Measurements from ENCODE around the gene ASIC2. TPM values are rescaled to one million over a fixed set of nuclear protein-coding genes. Genes with fewer than 3 reads are reported as not detected.

Gene ASIC2
- total RNA-seq, 1 experiment from 2014 or later = 0.74 TPM

DNA sequence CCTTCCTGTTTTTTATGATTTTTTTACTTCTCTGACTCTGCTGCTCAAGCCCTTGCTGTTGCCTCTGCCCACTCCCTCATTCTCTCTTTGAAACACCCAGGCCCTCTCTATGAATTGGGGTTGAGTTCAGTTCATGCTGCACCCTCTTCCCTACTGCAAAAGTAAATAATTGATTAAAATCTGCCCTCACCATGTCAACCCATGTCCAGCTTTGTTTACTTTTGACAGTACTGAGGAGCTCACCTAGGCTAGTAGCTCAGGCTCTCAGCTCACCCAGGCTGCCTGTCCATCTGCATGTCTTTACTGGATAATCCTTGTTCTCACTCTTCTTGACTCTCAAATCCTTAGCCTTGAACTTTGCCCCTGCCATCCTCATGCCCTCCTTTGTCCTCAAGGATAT, 206.2 kb downstream of the ASIC2 start:
- Histone ChIP-seq H3K23ac (ENCODE audit: insufficient read length, low read depth, low read length) (no peak overlapping the region), H3K4ac (ENCODE audit: low read depth, low read length) (no peak overlapping the region), H2BK20ac (ENCODE audit: low read depth, low read length, poor library complexity, severe bottlenecking) (no peak overlapping the region), H4K91ac (ENCODE audit: insufficient read length, low read depth, low read length) (no peak overlapping the region), H2BK120ac (ENCODE audit: low read depth, low read length, poor library complexity, severe bottlenecking) (no peak overlapping the region), H3K27ac (ENCODE audit: insufficient read length, low read depth, low read length) (no peak overlapping the region), H3K27me3 (ENCODE audit: insufficient read depth, low read length) (no peaks in the 10 kb centered on the region), H3K18ac (ENCODE audit: insufficient read length, low read depth, low read length) (no peak overlapping the region), H4K5ac (ENCODE audit: insufficient read length, low read depth, low read length) (no peak overlapping the region), H3T11ph (ENCODE audit: low read length) (no peak overlapping the region), H4K20me1 (ENCODE audit: control insufficient read depth, insufficient read depth, insufficient read length) (no peaks in the 10 kb centered on the region), H3K79me1 (ENCODE audit: insufficient read depth, low read depth, low read length, poor library complexity, severe bottlenecking) (no peaks in the 10 kb centered on the region), H3K9me3 (ENCODE audit: control insufficient read depth, low read depth, low read length) (no peaks in the 10 kb centered on the region), H2BK5ac (ENCODE audit: insufficient read length, low read length) (no peak overlapping the region), H3K4me1 (ENCODE audit: insufficient read depth, low read length) (no peaks in the 10 kb centered on the region), H3K14ac (ENCODE audit: insufficient read depth, low read length) (0 out of 2 replicates have a peak overlapping the region, but pooled peaks have one; percentile 14), H2BK12ac (ENCODE audit: insufficient read length, low read depth, low read length) (no peak overlapping the region), H3K23me2 (ENCODE audit: insufficient read length, low read depth, low read length, poor library complexity, severe bottlenecking) (no peaks in the 10 kb centered on the region), H3K9ac (ENCODE audit: extremely low read depth, insufficient read length, low read length) (no peak overlapping the region), H2AK5ac (ENCODE audit: insufficient read length, low read length) (no peak overlapping the region), H3K56ac (ENCODE audit: insufficient read length, low read depth, low read length) (no peak overlapping the region), H3K79me2 (ENCODE audit: insufficient read depth, low read length) (no peaks in the 10 kb centered on the region), H3K4me2 (ENCODE audit: insufficient read depth, insufficient read length, low read length) (no peak overlapping the region), H2BK15ac (ENCODE audit: low read depth, low read length) (no peak overlapping the region), H2AFZ (ENCODE audit: low read length) (no peak overlapping the region), H4K8ac (replicated peaks; ENCODE audit: insufficient read length, low read depth, low read length) (no peak overlapping the region)
- H3K27ac Mint-ChIP-seq = no peak overlapping the region; a peak in 1 of 7 replicates
- DNase-seq = no peak
- TF ChIP-seq, protein P1, sequence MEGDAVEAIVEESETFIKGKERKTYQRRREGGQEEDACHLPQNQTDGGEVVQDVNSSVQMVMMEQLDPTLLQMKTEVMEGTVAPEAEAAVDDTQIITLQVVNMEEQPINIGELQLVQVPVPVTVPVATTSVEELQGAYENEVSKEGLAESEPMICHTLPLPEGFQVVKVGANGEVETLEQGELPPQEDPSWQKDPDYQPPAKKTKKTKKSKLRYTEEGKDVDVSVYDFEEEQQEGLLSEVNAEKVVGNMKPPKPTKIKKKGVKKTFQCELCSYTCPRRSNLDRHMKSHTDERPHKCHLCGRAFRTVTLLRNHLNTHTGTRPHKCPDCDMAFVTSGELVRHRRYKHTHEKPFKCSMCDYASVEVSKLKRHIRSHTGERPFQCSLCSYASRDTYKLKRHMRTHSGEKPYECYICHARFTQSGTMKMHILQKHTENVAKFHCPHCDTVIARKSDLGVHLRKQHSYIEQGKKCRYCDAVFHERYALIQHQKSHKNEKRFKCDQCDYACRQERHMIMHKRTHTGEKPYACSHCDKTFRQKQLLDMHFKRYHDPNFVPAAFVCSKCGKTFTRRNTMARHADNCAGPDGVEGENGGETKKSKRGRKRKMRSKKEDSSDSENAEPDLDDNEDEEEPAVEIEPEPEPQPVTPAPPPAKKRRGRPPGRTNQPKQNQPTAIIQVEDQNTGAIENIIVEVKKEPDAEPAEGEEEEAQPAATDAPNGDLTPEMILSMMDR (conservative IDR thresholded peaks at IDR 0.05) = no peak
- no peak overlapping the region for H3K4me3 Mint-ChIP-seq
- no peaks in the 10 kb centered on the region for H3K9me3 Mint-ChIP-seq
- H3K27me3 Mint-ChIP-seq (ENCODE audit: low read depth) = peaks cover 60% of the 10 kb centered on the region
- peaks cover 6% of the 10 kb centered on the region in 2 experiments for H3K4me1 Mint-ChIP-seq
- H3K36me3 Mint-ChIP-seq (ENCODE audit: insufficient read depth in 1 of 3, low read depth in 3 of 3) = no peaks in the 10 kb centered on the region

Measured in H9 (cell line).